Suppressor macrophage treated with lipopolysaccharide for 4 hours (primary cell): ENCODE results near the gene HLA-DMB.
A peak's percentile ranks its signal among the peaks of the same experiment; 100 is the strongest.

Source experiments
- DNase-seq: peaks from one replicate; pipeline ENCODE4 v3.0.0-alpha.2; 2020

HLA-DMB gene

GRCh38 chr6:32905078-32905477 is 35.8 kb downstream of the HLA-DMB start:
- DNase-seq, result no peak

- DNase-seq, result no peak
Observed at GRCh38 chr6:32903952-32904351, 36.9 kb downstream of the HLA-DMB start.

GRCh38 chr6:32895006-32895345 is 45.9 kb downstream of the HLA-DMB start:
- no peak for DNase-seq

GRCh38 chr6:32894085-32895005 is 46.5 kb downstream of the HLA-DMB start:
- DNase-seq, result peak; percentile 94

- peak; percentile 31 for DNase-seq
Observed at GRCh38 chr6:32890831-32891230, 50.0 kb downstream of the HLA-DMB start.

GRCh38 chr6:32889533-32889932 is 51.3 kb downstream of the HLA-DMB start:
- no peak for DNase-seq

- no peak for DNase-seq
Observed at GRCh38 chr6:32888576-32888975, 52.3 kb downstream of the HLA-DMB start.

- DNase-seq, result no peak
Observed at GRCh38 chr6:32887616-32888015, 53.2 kb downstream of the HLA-DMB start.

GRCh38 chr6:32886681-32887383 is 54.0 kb downstream of the HLA-DMB start:
- DNase-seq, result peak; percentile 17

GRCh38 chr6:32885698-32886286 is 55.0 kb downstream of the HLA-DMB start:
- peak; percentile 89 for DNase-seq
